Measurements from ENCODE around the gene RAPH1.

- TF ChIP-seq EZH2 (IDR thresholded peaks at IDR 0.05; ENCODE audit: insufficient read depth, poor library complexity, severe bottlenecking) (no peak), EZH2phosphoT487 (IDR thresholded peaks at IDR 0.05; ENCODE audit: insufficient read depth, low read depth) (no peak)
Measured at GRCh38 chr2:203533676-203534591, 1.2 kb downstream of the RAPH1 start.

All from GM23248 (cell line).